ENCODE results near the gene CDC37.

The CDC37 gene

DNA sequence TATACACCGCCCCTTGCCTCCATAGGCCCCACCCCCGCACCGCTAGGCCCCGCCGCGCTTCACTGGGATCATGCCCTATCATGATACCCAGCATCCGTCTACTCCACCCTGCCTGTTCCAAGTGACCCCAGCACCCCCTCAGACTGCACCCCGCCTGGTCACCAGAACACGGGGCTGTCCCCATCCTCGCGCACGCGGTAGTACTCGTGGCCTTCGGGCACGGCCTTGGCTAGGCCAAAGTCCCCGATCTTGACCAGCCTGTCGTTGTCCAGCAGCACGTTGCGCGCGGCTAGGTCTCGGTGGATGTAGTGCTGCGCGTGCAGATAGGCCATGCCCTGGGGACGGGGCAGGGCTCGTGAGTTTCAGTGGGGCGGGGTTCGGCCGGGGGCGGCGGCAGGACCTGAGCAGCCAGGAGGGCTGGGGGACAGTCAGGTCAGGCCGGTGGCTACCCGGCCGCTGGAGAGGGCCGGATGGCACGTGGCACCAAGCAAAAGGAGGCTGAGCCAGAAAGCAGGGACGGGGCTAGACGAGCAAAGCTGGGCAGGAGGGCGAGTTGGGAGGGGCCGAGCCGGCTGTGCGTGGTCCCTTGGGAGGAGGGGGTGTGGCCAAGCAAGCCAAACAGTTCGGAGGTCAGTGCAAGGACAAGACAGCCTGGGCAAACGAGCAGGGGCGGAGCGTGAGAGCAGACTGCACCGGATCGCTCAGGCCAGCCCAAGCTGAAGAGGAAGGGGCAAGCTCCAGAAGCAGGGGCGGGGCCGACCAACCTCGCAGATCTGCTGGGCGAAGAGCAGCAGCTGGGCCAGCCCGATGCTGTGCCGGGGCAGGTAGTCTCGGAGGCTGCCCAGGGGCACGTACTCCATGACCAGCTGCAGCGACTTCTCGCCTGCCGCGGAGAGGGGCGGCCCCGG, 50.3 kb downstream of the CDC37 start:
- no peak for DNase-seq

DNA sequence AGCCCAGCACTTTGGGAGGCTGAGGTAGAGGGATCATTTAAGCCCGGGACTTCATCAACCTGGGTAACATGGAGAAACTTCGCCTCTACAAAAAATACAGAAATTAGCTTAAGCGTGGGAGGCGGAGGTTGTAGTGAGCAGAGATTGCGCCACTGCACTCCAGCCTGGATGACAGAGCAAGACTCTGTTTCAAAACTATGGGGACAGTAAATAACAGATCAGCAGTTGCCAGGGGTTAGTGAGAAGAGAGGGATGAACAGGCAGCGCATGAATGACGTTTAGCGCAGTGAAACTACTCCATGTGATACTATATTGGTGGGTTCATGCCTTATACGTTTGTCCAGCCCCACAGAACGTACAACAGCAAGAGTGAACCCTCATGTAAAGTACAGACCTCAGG, 56.8 kb downstream of the CDC37 start:
- no peak for DNase-seq

DNA sequence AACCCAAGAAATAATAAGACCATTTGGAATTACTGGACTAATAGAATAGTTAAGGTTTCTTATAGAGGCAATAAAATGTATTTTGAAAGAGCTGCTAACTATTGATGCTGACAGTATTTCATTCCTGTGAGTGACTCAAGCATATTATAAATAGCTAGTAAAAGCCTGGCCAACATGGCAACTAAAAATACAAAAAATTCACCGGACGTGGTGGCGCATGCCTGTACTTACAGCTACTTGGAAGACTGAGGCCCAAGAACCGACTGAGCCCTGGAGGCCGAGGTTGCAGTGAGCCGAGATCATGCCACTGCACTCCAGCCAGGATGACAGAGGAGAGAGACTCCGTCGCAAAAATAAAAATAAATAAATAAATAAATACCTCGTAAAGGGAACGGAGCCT, 58.6 kb downstream of the CDC37 start:
- DNase-seq = no peak

DNA sequence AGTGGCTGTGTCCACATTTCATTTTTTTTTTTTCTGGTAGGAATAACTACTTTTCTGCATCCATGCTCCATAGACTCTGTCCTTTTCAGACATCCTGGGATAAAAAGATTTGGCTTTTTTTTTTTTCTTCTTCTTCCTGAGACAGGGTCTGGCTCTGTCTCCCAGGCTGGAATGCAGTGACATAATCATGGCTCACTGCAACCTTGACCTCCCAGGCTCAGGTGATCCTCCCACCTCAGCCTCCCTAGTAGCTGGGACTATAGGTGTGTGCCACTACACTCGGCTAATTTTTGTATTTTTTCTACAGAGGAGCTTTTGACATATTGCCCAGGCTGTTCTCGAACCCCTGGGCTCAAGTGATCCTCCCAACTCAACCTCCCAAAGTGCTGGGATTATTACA, 59.8 kb downstream of the CDC37 start:
- no peak for DNase-seq

Measured in NCI-H1436 (cell line).